Activated CD8-positive, alpha-beta T cell treated with anti-CD3 and anti-CD28 coated beads, Interleukin-2, amount 10 ng/mL, durations not matched to agents 7 days and 5 days (primary cell): ENCODE measurements around the gene SATB2. TPM values are rescaled to one million over a fixed set of nuclear protein-coding genes. Genes with fewer than 3 reads are reported as not detected.

Source experiments
- ATAC-seq: fragments of 150-1000 bp; cut with Tn5 transposase; one replicate; pipeline ENCODE4 v1.10.0; 2021; ENCODE audit warnings: moderate library complexity
- CTCF ChIA-PET: fragments of 350-600 bp; sonication (Branson Sonifier 250); formaldehyde crosslinking; loops from one replicate; lab custom pipeline; 2021; ENCODE audit warnings: antibody characterized with exemption; lab: Charles Lee
- POLR2A ChIA-PET: fragments of 350-600 bp; sonication (Branson Sonifier 250); formaldehyde crosslinking; loops from one replicate; lab custom pipeline; 2021; ENCODE audit warnings: antibody characterized with exemption; lab: Charles Lee
- DNase-seq: peaks from one replicate; pipeline ENCODE4 v3.0.0-alpha.2; 2020
- H3K27ac Mint-ChIP-seq: one replicate; pipeline ENCODE4 v1.8.0; 2021; ENCODE audit warnings: mild to moderate bottlenecking, mixed read lengths
- H3K27me3 Mint-ChIP-seq: one replicate; pipeline ENCODE4 v1.8.0; 2021; ENCODE audit warnings: low read depth, mixed read lengths
- H3K36me3 Mint-ChIP-seq: one replicate; pipeline ENCODE4 v1.8.0; 2021; ENCODE audit warnings: low read depth, mixed read lengths
- H3K4me1 Mint-ChIP-seq: one replicate; pipeline ENCODE4 v1.8.0; 2021; ENCODE audit warnings: low read depth, mixed read lengths
- H3K4me3 Mint-ChIP-seq: one replicate; pipeline ENCODE4 v1.8.0; 2021; ENCODE audit warnings: mild to moderate bottlenecking, mixed read lengths
- H3K9me3 Mint-ChIP-seq: one replicate; pipeline ENCODE4 v1.8.0; 2022; ENCODE audit warnings: mixed read lengths; ENCODE audit not compliant: insufficient read depth
- total RNA-seq, 2 experiments: library from RNA; stranded (reverse); gene quantifications; one replicate each; pipeline ENCODE4 v1.2.3, GENCODE V29; 2021

SATB2 gene
- total RNA-seq, 2 experiments from 2014 or later: not detected

GRCh38 chr2:199458009-199458805 is 468 bp upstream of the SATB2 start:
- H3K36me3 Mint-ChIP-seq: peaks cover 5% of the 10 kb centered on the region
- peaks cover 62% of the 10 kb centered on the region for H3K27me3 Mint-ChIP-seq
- ATAC-seq (peak; percentile 41), DNase-seq (no peak)
- no peaks in the 10 kb centered on the region for H3K9me3 Mint-ChIP-seq
- no peak overlapping the region for H3K27ac Mint-ChIP-seq
- ChIA-PET CTCF (no interaction called here), POLR2A (no interaction called here)
- peaks cover 20% of the 10 kb centered on the region for H3K4me1 Mint-ChIP-seq
- H3K4me3 Mint-ChIP-seq: peak overlapping the region; percentile 63

GRCh38 chr2:199456383-199457146 is 1.2 kb downstream of the SATB2 start:
- H3K4me3 Mint-ChIP-seq: peak overlapping the region; percentile 60
- ChIA-PET POLR2A (no interaction called here), CTCF (no interaction called here)
- no peak overlapping the region for H3K27ac Mint-ChIP-seq
- no peak for DNase-seq
- ATAC-seq: no peak
- peaks cover 59% of the 10 kb centered on the region for H3K27me3 Mint-ChIP-seq
- H3K36me3 Mint-ChIP-seq: peaks cover 5% of the 10 kb centered on the region
- peaks cover 20% of the 10 kb centered on the region for H3K4me1 Mint-ChIP-seq
- no peaks in the 10 kb centered on the region for H3K9me3 Mint-ChIP-seq

GRCh38 chr2:199455545-199456382 is 2.0 kb downstream of the SATB2 start:
- CTCF ChIA-PET: no interaction called here

GRCh38 chr2:199455210-199455544 is 2.6 kb downstream of the SATB2 start:
- Mint-ChIP-seq H3K36me3 (peaks cover 2% of the 10 kb centered on the region), H3K4me3 (no peak overlapping the region), H3K9me3 (no peaks in the 10 kb centered on the region), H3K27ac (no peak overlapping the region), H3K27me3 (peaks cover 52% of the 10 kb centered on the region), H3K4me1 (peaks cover 18% of the 10 kb centered on the region)
- ATAC-seq: no peak
- POLR2A ChIA-PET: no interaction called here
- DNase-seq: no peak
- CTCF ChIA-PET: no interaction called here

More at GRCh38 chr2:199455545-199456382, 2.0 kb downstream of the SATB2 start:
- POLR2A ChIA-PET: no interaction called here
- Mint-ChIP-seq H3K36me3 (peaks cover 5% of the 10 kb centered on the region), H3K27me3 (peaks cover 58% of the 10 kb centered on the region), H3K27ac (no peak overlapping the region), H3K9me3 (no peaks in the 10 kb centered on the region), H3K4me3 (no peak overlapping the region), H3K4me1 (peaks cover 20% of the 10 kb centered on the region)
- ATAC-seq (no peak), DNase-seq (no peak)

DNA sequence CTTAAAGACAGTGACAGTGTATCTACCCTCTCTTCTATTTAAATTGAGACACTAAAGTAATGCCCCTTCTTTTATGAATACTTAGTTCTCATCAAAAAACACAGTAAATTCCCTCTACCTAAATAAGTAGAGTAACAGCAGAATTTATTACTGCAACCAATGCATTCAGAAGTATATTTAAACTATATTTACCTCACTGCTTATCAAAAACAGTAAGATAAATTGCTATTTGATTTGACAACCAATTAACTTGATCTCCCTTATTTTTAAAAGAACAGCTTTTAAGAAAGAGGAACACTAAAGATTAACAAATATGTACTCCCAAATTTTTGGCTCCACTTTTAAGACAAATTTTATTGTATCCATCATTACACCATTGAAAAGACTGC is 4.8 kb downstream of the SATB2 start:
- no peak overlapping the region for H3K4me3 Mint-ChIP-seq
- DNase-seq (no peak), ATAC-seq (no peak)
- POLR2A ChIA-PET: no interaction called here
- peaks cover 41% of the 10 kb centered on the region for H3K27me3 Mint-ChIP-seq
- H3K9me3 Mint-ChIP-seq: no peaks in the 10 kb centered on the region
- no peaks in the 10 kb centered on the region for H3K36me3 Mint-ChIP-seq
- CTCF ChIA-PET: interaction anchor here (0.6 to 1.1 kb wide), 2 partner anchors 13 to 1458 kb away, joined by 3 read pairs; no protein-coding TSS in a partner anchor
- H3K4me1 Mint-ChIP-seq: peaks cover 11% of the 10 kb centered on the region
- no peak overlapping the region for H3K27ac Mint-ChIP-seq

DNA sequence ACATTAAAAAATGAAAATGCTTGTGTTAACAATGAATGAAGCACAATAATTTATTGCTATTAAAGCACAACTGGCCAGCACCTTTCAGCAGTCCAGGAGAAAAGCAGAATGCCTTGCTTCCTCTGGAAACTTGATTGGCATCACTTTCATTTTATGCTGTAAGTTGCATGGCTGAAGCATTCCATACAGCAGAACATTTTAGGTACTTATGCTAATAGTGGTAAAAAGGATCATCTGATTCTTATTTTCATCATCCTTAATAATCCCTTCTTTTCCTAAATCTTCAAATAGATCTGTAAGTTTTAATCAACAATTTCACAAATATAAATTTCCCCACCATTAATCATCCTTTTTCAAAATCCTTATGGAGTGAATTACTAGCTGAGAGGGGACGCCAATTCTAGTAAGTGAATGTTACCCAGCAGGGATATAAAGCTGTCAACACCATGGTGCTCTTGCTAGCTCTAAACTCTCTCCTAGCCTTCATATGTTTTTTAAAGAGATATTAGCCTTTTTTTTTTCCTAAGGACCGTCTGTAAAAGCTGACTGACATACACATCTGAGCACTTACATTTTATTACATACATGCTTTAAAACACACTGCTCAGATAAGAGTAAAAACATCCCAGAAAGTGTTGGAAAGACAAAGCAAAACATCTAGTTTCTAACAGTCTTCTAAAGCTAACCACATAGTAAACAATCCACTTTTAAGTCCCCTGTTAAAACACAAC is 5.3 kb downstream of the SATB2 start:
- Mint-ChIP-seq H3K27ac (no peak overlapping the region), H3K4me3 (no peak overlapping the region), H3K36me3 (no peaks in the 10 kb centered on the region), H3K27me3 (peaks cover 38% of the 10 kb centered on the region), H3K9me3 (no peaks in the 10 kb centered on the region), H3K4me1 (peaks cover 9% of the 10 kb centered on the region)
- ATAC-seq (no peak), DNase-seq (no peak)
- POLR2A ChIA-PET: no interaction called here
- CTCF ChIA-PET: interaction anchor here (1.1 kb wide), 1 partner anchor 14 kb away, joined by 3 read pairs; no protein-coding TSS in a partner anchor

GRCh38 chr2:199449956-199450355 is 7.8 kb downstream of the SATB2 start:
- ChIA-PET CTCF (no interaction called here), POLR2A (no interaction called here)
- Mint-ChIP-seq H3K27ac (no peak overlapping the region), H3K4me1 (no peaks in the 10 kb centered on the region), H3K27me3 (peaks cover 27% of the 10 kb centered on the region), H3K9me3 (no peaks in the 10 kb centered on the region), H3K36me3 (no peaks in the 10 kb centered on the region), H3K4me3 (no peak overlapping the region)
- ATAC-seq (no peak), DNase-seq (no peak)

DNA sequence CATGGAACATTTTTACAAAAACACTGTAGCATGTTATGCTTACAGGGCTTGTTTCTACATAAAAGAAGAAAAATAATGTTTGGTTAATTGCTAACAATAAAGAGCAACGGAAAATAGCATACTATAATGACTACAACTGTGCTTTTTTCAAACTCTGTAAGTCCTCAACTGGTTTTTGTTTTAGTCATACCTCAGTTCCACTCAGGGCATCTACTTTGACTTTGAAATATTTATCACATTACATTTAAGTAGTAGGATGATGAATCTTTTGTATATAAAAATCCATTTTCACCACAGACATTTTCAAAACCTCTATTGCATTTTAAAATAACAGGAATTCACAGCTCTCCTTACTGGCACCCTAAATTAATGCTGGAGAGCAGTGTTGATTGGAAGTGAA is 8.3 kb downstream of the SATB2 start:
- Mint-ChIP-seq H3K27me3 (peaks cover 24% of the 10 kb centered on the region), H3K4me1 (no peaks in the 10 kb centered on the region), H3K9me3 (no peaks in the 10 kb centered on the region), H3K36me3 (no peaks in the 10 kb centered on the region), H3K4me3 (no peak overlapping the region), H3K27ac (no peak overlapping the region)
- DNase-seq (no peak), ATAC-seq (no peak)
- ChIA-PET POLR2A (no interaction called here), CTCF (no interaction called here)

DNA sequence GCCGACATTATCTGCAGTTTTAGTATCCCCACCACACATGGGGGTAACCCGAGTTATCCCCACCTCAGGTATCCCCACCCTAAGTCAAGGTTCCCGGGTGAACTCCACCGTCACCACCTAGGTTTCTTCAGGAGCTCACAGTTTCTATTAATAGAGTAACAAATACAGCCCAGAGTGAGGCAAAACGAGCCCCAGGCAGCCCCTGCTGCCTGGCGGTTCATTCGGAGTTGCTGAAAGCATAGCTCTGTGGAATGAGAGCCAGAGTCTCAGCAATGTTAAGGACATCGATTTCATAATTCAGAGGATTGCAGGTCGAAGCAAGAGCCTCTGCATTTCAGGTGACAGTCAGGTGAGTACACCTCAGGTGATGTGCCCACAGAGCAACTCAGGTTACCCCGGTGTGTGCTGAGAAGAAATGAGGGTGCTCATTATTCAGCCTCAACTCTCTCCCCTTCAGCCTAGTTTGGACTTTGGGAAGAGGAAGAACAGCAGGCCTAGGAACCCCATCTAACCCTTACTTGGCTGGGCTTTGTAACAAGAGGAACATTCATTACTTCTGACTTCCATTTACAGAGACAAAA is 10.7 kb downstream of the SATB2 start:
- Mint-ChIP-seq H3K27ac (no peak overlapping the region), H3K36me3 (no peaks in the 10 kb centered on the region), H3K9me3 (no peaks in the 10 kb centered on the region), H3K4me1 (no peaks in the 10 kb centered on the region), H3K27me3 (peaks cover 15% of the 10 kb centered on the region), H3K4me3 (no peak overlapping the region)
- ChIA-PET POLR2A (no interaction called here), CTCF (no interaction called here)
- ATAC-seq (no peak), DNase-seq (no peak)

GRCh38 chr2:199444749-199445148 is 13.0 kb downstream of the SATB2 start:
- H3K36me3 Mint-ChIP-seq: no peaks in the 10 kb centered on the region
- CTCF ChIA-PET: no interaction called here

GRCh38 chr2:199443589-199444130 is 14.1 kb downstream of the SATB2 start:
- ChIA-PET CTCF (no interaction called here), POLR2A (interaction anchor here (0.6 kb wide), 1 partner anchor 32 kb away, joined by 4 read pairs; no protein-coding TSS in a partner anchor)
- H3K4me3 Mint-ChIP-seq: no peak overlapping the region
- no peaks in the 10 kb centered on the region for H3K9me3 Mint-ChIP-seq
- no peak for DNase-seq
- no peaks in the 10 kb centered on the region for H3K4me1 Mint-ChIP-seq
- no peak for ATAC-seq
- H3K27ac Mint-ChIP-seq: no peak overlapping the region
- peaks cover 10% of the 10 kb centered on the region for H3K27me3 Mint-ChIP-seq
- H3K36me3 Mint-ChIP-seq: no peaks in the 10 kb centered on the region

More at GRCh38 chr2:199444749-199445148, 13.0 kb downstream of the SATB2 start:
- ATAC-seq (no peak), DNase-seq (no peak)
- Mint-ChIP-seq H3K27me3 (peaks cover 10% of the 10 kb centered on the region), H3K9me3 (no peaks in the 10 kb centered on the region), H3K4me1 (no peaks in the 10 kb centered on the region), H3K4me3 (no peak overlapping the region), H3K27ac (no peak overlapping the region)
- POLR2A ChIA-PET: no interaction called here
